ENCODE results near the gene NOCT.

The NOCT gene

GRCh38 chr4:139014371-139015268 lies 961 bp upstream of the NOCT start:
- Histone ChIP-seq H3K4me1 (ENCODE audit: insufficient read depth, low read length) (peaks cover 44% of the 10 kb centered on the region), H3K9me3 (ENCODE audit: insufficient read depth, low read length, severe bottlenecking) (no peaks in the 10 kb centered on the region), H2AFZ (ENCODE audit: low read depth, low read length) (peak overlapping the region; percentile 84), H3K27ac (ENCODE audit: low read length) (peak overlapping the region; percentile 78), H3K79me2 (ENCODE audit: insufficient read depth, low read length) (peaks cover 38% of the 10 kb centered on the region), H4K20me1 (ENCODE audit: insufficient read depth, low read length) (peaks cover 10% of the 10 kb centered on the region; the same call in 1 of the 2 replicates), H3K9ac (ENCODE audit: low read depth, low read length) (peak overlapping the region; percentile 80), H3K4me2 (ENCODE audit: insufficient read depth, low read length) (peak overlapping the region; percentile 76), H3K4me3 (ENCODE audit: low read depth in 1 of 2, low read length in 2 of 2) (peak overlapping the region; percentile 66 to 82; a peak in 3 of 4 replicates), H3K27me3 (ENCODE audit: insufficient read depth, low read length, poor library complexity) (no peaks in the 10 kb centered on the region), H3K36me3 (ENCODE audit: insufficient read depth, low read length) (no peaks in the 10 kb centered on the region)
- DNase-seq (no peak), ATAC-seq (ENCODE audit: insufficient read depth, low read depth) (no peak)
- TF ChIP-seq, protein P1, sequence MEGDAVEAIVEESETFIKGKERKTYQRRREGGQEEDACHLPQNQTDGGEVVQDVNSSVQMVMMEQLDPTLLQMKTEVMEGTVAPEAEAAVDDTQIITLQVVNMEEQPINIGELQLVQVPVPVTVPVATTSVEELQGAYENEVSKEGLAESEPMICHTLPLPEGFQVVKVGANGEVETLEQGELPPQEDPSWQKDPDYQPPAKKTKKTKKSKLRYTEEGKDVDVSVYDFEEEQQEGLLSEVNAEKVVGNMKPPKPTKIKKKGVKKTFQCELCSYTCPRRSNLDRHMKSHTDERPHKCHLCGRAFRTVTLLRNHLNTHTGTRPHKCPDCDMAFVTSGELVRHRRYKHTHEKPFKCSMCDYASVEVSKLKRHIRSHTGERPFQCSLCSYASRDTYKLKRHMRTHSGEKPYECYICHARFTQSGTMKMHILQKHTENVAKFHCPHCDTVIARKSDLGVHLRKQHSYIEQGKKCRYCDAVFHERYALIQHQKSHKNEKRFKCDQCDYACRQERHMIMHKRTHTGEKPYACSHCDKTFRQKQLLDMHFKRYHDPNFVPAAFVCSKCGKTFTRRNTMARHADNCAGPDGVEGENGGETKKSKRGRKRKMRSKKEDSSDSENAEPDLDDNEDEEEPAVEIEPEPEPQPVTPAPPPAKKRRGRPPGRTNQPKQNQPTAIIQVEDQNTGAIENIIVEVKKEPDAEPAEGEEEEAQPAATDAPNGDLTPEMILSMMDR (IDR thresholded peaks at IDR 0.05; ENCODE audit: borderline replicate concordance, extremely low read depth, low read length, poor library complexity, severe bottlenecking), result no peak
- no peak for TF ChIP-seq EZH2 (IDR thresholded peaks at IDR 0.05; ENCODE audit: borderline replicate concordance, low read depth, low read length, severe bottlenecking)

- Histone ChIP-seq H2AFZ (ENCODE audit: low read depth, low read length) (peak overlapping the region; percentile 84), H3K4me1 (ENCODE audit: insufficient read depth, low read length) (peaks cover 47% of the 10 kb centered on the region), H3K9me3 (ENCODE audit: insufficient read depth, low read length, severe bottlenecking) (no peaks in the 10 kb centered on the region), H3K36me3 (ENCODE audit: insufficient read depth, low read length) (peaks cover 8% of the 10 kb centered on the region; the same call in 1 of the 2 replicates), H3K27me3 (ENCODE audit: insufficient read depth, low read length, poor library complexity) (no peaks in the 10 kb centered on the region), H3K4me2 (ENCODE audit: insufficient read depth, low read length) (peak overlapping the region; percentile 76), H3K79me2 (ENCODE audit: insufficient read depth, low read length) (peaks cover 52% of the 10 kb centered on the region), H4K20me1 (ENCODE audit: insufficient read depth, low read length) (peaks cover 23% of the 10 kb centered on the region; the same call in 1 of the 2 replicates), H3K9ac (ENCODE audit: low read depth, low read length) (peak overlapping the region; percentile 80), H3K4me3 (ENCODE audit: low read depth in 1 of 2, low read length in 2 of 2) (peak overlapping the region; percentile 66 to 82; a peak in 3 of 4 replicates), H3K27ac (ENCODE audit: low read length) (peak overlapping the region; percentile 78)
- ATAC-seq (ENCODE audit: insufficient read depth, low read depth) (no peak), DNase-seq (peak; percentile 50)
- TF ChIP-seq, protein P1 (IDR thresholded peaks at IDR 0.05; ENCODE audit: borderline replicate concordance, extremely low read depth, low read length, poor library complexity, severe bottlenecking), result no peak
- TF ChIP-seq EZH2 (IDR thresholded peaks at IDR 0.05; ENCODE audit: borderline replicate concordance, low read depth, low read length, severe bottlenecking), result no peak
These were observed 429 bp downstream of the NOCT start for GRCh38 chr4:139015948-139016471.

GRCh38 chr4:139017861-139018260 lies 2.3 kb downstream of the NOCT start:
- H3K4me1 ChIP-seq (ENCODE audit: insufficient read depth, low read length), result peaks cover 47% of the 10 kb centered on the region
- H3K79me2 ChIP-seq (ENCODE audit: insufficient read depth, low read length), result peaks cover 68% of the 10 kb centered on the region
- ATAC-seq (ENCODE audit: insufficient read depth, low read depth), result no peak
- peak overlapping the region; percentile 76 for H3K4me2 ChIP-seq (ENCODE audit: insufficient read depth, low read length)
- no peaks in the 10 kb centered on the region for H3K27me3 ChIP-seq (ENCODE audit: insufficient read depth, low read length, poor library complexity)
- TF ChIP-seq EZH2 (IDR thresholded peaks at IDR 0.05; ENCODE audit: borderline replicate concordance, low read depth, low read length, severe bottlenecking), result no peak
- TF ChIP-seq, protein P1 (IDR thresholded peaks at IDR 0.05; ENCODE audit: borderline replicate concordance, extremely low read depth, low read length, poor library complexity, severe bottlenecking), result no peak
- DNase-seq, result no peak
- peaks cover 8% of the 10 kb centered on the region; the same call in 1 of the 2 replicates for H3K36me3 ChIP-seq (ENCODE audit: insufficient read depth, low read length)
- H2AFZ ChIP-seq (ENCODE audit: low read depth, low read length), result no peak overlapping the region
- no peaks in the 10 kb centered on the region for H3K9me3 ChIP-seq (ENCODE audit: insufficient read depth, low read length, severe bottlenecking)
- peaks cover 34% of the 10 kb centered on the region; the same call in 1 of the 2 replicates for H4K20me1 ChIP-seq (ENCODE audit: insufficient read depth, low read length)
- no peak overlapping the region for H3K9ac ChIP-seq (ENCODE audit: low read depth, low read length)
- peak overlapping the region in 1 of 2 experiments; percentile 22; a peak in 1 of 4 replicates for H3K4me3 ChIP-seq (ENCODE audit: low read depth in 1 of 2, low read length in 2 of 2)
- H3K27ac ChIP-seq (ENCODE audit: low read length), result no peak overlapping the region

All from DND-41 (cell line).